OCI-LY7 (cell line): Measurements from ENCODE around the gene TMPRSS3.

Experiments used
- CTCF ChIP-seq: fragments of 200-600 bp; sonication (generic); conservative IDR thresholded peaks from 2 replicates; pipeline ENCODE4 v1.5.1; 2014; ENCODE audit warnings: mild to moderate bottlenecking, antibody characterized with exemption, low read length, moderate library complexity, mixed read lengths
- EZH2phosphoT487 ChIP-seq: fragments of 200-600 bp; sonication (generic); IDR thresholded peaks from 2 replicates; pipeline ENCODE4 v1.6.1; 2018; ENCODE audit warnings: low read depth, borderline replicate concordance, mild to moderate bottlenecking, mixed run types, antibody characterized with exemption, low read length, moderate library complexity, mixed read lengths

GRCh38 chr21:42444745-42445059 lies 48.9 kb upstream of the TMPRSS3 start:
- TF ChIP-seq CTCF: no peak
- no peak for TF ChIP-seq EZH2phosphoT487
